Measurements from ENCODE around the gene UNC5A.

Gene UNC5A

GRCh38 chr5:176881816-176882566, 71.6 kb downstream of the UNC5A start:
- no peak for DNase-seq

GRCh38 chr5:176882567-176882903, 72.2 kb downstream of the UNC5A start:
- DNase-seq, result no peak

- no peak for DNase-seq
Observed at GRCh38 chr5:176883700-176884570, 73.6 kb downstream of the UNC5A start.

- DNase-seq, result no peak
Observed at GRCh38 chr5:176884571-176884890, 74.2 kb downstream of the UNC5A start.

- DNase-seq, result no peak
Observed at GRCh38 chr5:176886336-176887251, 76.2 kb downstream of the UNC5A start.

- no peak for DNase-seq
Observed at GRCh38 chr5:176887252-176887849, 77.0 kb downstream of the UNC5A start.

- no peak for DNase-seq
Observed at GRCh38 chr5:176888016-176888864, 77.9 kb downstream of the UNC5A start.

GRCh38 chr5:176888865-176889165, 78.5 kb downstream of the UNC5A start:
- no peak for DNase-seq

- no peak for DNase-seq
Observed at GRCh38 chr5:176889321-176890280, 79.2 kb downstream of the UNC5A start.

- DNase-seq, result no peak
Observed at GRCh38 chr5:176890455-176891330, 80.3 kb downstream of the UNC5A start.

- DNase-seq, result no peak
Observed at GRCh38 chr5:176891331-176891958, 81.1 kb downstream of the UNC5A start.

- no peak for DNase-seq
Observed at GRCh38 chr5:176892663-176893062, 82.3 kb downstream of the UNC5A start.

- DNase-seq, result no peak
Observed at GRCh38 chr5:176894298-176894697, 83.9 kb downstream of the UNC5A start.

GRCh38 chr5:176895831-176896230, 85.5 kb downstream of the UNC5A start:
- no peak for DNase-seq

GRCh38 chr5:176897263-176897662, 86.9 kb downstream of the UNC5A start:
- no peak for DNase-seq

- peak; percentile 41 for DNase-seq
Observed at GRCh38 chr5:176899296-176899891, 89.0 kb downstream of the UNC5A start, which contains the start of gene HK3. Gene HK3, minus strand, starts transcription at chr5:176899346. Its CDS starts 3,187 bp downstream, at chr5:176896159.

GRCh38 chr5:176899946-176900779, 89.8 kb downstream of the UNC5A start:
- DNase-seq, result no peak

GRCh38 chr5:176900780-176901204, 90.4 kb downstream of the UNC5A start:
- DNase-seq, result no peak

Data from SIG-M5 (cell line).